ENCODE results near the gene ORC3.
A peak's percentile ranks its signal among the peaks of the same experiment; 100 is the strongest.

ORC3 gene

GRCh38 chr6:87623248-87623647 lies 33.3 kb downstream of the ORC3 start:
- peaks cover 0 to 35% (median 23%) of the 10 kb centered on the region in 3 donors for H3K36me3 ChIP-seq
- H3K4me3 ChIP-seq, result no peak overlapping the region
- DNase-seq, result no peak
- peak overlapping the region in 1 of 2 donors; percentile 34 for H3K27ac ChIP-seq
- H3K4me1 ChIP-seq, result peaks cover 0 to 11% (median 0%) of the 10 kb centered on the region in 4 donors
- no peaks in the 10 kb centered on the region for H3K9me3 ChIP-seq
- intact Hi-C loops (cut with DNase I; ENCODE audit: low total_unique reads), result no loop called here
- no peaks in the 10 kb centered on the region for H3K27me3 ChIP-seq
- TF ChIP-seq, protein P1, sequence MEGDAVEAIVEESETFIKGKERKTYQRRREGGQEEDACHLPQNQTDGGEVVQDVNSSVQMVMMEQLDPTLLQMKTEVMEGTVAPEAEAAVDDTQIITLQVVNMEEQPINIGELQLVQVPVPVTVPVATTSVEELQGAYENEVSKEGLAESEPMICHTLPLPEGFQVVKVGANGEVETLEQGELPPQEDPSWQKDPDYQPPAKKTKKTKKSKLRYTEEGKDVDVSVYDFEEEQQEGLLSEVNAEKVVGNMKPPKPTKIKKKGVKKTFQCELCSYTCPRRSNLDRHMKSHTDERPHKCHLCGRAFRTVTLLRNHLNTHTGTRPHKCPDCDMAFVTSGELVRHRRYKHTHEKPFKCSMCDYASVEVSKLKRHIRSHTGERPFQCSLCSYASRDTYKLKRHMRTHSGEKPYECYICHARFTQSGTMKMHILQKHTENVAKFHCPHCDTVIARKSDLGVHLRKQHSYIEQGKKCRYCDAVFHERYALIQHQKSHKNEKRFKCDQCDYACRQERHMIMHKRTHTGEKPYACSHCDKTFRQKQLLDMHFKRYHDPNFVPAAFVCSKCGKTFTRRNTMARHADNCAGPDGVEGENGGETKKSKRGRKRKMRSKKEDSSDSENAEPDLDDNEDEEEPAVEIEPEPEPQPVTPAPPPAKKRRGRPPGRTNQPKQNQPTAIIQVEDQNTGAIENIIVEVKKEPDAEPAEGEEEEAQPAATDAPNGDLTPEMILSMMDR (IDR thresholded peaks at IDR 0.05), result no peak

GRCh38 chr6:87628424-87628823 lies 38.5 kb downstream of the ORC3 start:
- Histone ChIP-seq H3K4me1 (peaks cover 0 to 4% (median 0%) of the 10 kb centered on the region in 4 donors), H3K4me3 (no peak overlapping the region), H3K27ac (no peak overlapping the region), H3K27me3 (no peaks in the 10 kb centered on the region), H3K36me3 (peaks cover 3 to 35% (median 14%) of the 10 kb centered on the region in 3 donors), H3K9me3 (no peaks in the 10 kb centered on the region)
- TF ChIP-seq, protein P1 (IDR thresholded peaks at IDR 0.05), result no peak
- intact Hi-C loops (cut with DNase I; ENCODE audit: low total_unique reads), result no loop called here
- no peak for DNase-seq

DNA sequence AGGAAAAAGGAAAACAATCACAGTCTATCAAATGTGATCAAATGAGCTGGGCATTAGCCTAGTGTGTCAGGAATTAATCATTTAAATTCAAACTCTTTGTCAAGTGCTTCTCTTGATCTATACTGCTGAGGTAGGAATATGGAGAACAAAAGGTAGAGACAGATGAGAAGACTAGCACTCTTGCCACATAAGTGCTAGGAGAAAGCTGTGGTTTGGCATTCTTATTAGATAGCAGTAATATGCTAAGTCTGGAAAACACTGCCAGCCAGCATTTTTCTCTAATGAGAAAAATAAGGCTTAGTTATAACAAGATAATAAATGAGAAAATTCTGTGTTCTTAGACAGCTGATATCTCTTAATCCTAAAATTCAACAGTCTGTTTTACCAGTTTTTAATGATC lies 38.9 kb downstream of the ORC3 start:
- Histone ChIP-seq H3K36me3 (peaks cover 3 to 32% (median 14%) of the 10 kb centered on the region in 3 donors), H3K4me1 (no peaks in the 10 kb centered on the region), H3K4me3 (no peak overlapping the region), H3K27me3 (no peaks in the 10 kb centered on the region), H3K9me3 (no peaks in the 10 kb centered on the region), H3K27ac (no peak overlapping the region)
- TF ChIP-seq, protein P1 (IDR thresholded peaks at IDR 0.05), result no peak
- no peak for DNase-seq
- intact Hi-C loops (cut with DNase I; ENCODE audit: low total_unique reads), result no loop called here

GRCh38 chr6:87630746-87631145 lies 40.8 kb downstream of the ORC3 start:
- Histone ChIP-seq H3K4me1 (no peaks in the 10 kb centered on the region), H3K36me3 (peaks cover 0 to 26% (median 14%) of the 10 kb centered on the region in 3 donors), H3K9me3 (no peaks in the 10 kb centered on the region), H3K27ac (no peak overlapping the region), H3K27me3 (no peaks in the 10 kb centered on the region), H3K4me3 (no peak overlapping the region)
- TF ChIP-seq, protein P1 (IDR thresholded peaks at IDR 0.05), result no peak
- intact Hi-C loops (cut with DNase I; ENCODE audit: low total_unique reads), result no loop called here
- DNase-seq, result no peak

GRCh38 chr6:87633851-87634250 lies 43.9 kb downstream of the ORC3 start:
- TF ChIP-seq, protein P1 (IDR thresholded peaks at IDR 0.05), result no peak
- Histone ChIP-seq H3K27me3 (no peaks in the 10 kb centered on the region), H3K4me3 (no peak overlapping the region), H3K27ac (no peak overlapping the region), H3K9me3 (no peaks in the 10 kb centered on the region), H3K36me3 (peaks cover 8 to 30% (median 17%) of the 10 kb centered on the region in 3 donors), H3K4me1 (no peaks in the 10 kb centered on the region)
- intact Hi-C loops (cut with DNase I; ENCODE audit: low total_unique reads), result no loop called here
- no peak for DNase-seq

DNA sequence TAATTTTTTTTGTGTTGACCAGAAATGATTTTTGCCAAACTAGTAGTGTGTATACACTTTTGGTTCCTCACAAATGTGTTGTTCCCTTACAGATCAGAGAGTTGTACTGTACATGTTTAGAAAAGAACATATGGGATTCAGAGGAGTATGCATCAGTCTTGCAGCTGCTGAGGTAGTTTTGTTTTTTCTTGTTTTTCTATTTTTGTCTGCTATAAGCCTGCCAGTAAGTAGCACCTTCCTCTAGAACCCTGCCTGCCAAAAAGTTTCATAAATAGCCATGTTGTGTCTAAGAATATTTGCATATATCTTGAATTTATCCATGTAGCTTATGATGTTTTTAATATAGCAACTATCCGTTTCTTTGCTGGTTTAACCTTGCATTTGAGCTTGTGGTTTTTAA lies 46.4 kb downstream of the ORC3 start:
- H3K27ac ChIP-seq, result no peak overlapping the region
- H3K27me3 ChIP-seq, result no peaks in the 10 kb centered on the region
- TF ChIP-seq, protein P1 (IDR thresholded peaks at IDR 0.05), result no peak
- H3K9me3 ChIP-seq, result no peaks in the 10 kb centered on the region
- intact Hi-C loops (cut with DNase I; ENCODE audit: low total_unique reads), result no loop called here
- H3K36me3 ChIP-seq, result peaks cover 8 to 44% (median 11%) of the 10 kb centered on the region in 3 donors
- H3K4me3 ChIP-seq, result no peak overlapping the region
- H3K4me1 ChIP-seq, result no peaks in the 10 kb centered on the region
- no peak for DNase-seq
